MG63 (cell line): ENCODE data around the gene TXNL4A. TPM values are rescaled to one million over a fixed set of nuclear protein-coding genes. Genes with fewer than 3 reads are reported as not detected.

Experiments
- DNase-seq: peaks from one replicate; pipeline ENCODE4 v3.0.0-alpha.2; 2020
- H3K27me3 ChIP-seq: fragments of 250-450 bp; sonication (Bioruptor Pico); 2 replicates; pipeline ENCODE4 v1.5.1; 2020; ENCODE audit warnings: mild to moderate bottlenecking, moderate library complexity
- H3K36me3 ChIP-seq: fragments of 250-450 bp; sonication (Bioruptor Pico); 2 replicates; pipeline ENCODE4 v1.5.1; 2020; ENCODE audit warnings: mild to moderate bottlenecking, moderate library complexity
- H3K4me3 ChIP-seq: fragments of 250-450 bp; sonication (Bioruptor Pico); 2 replicates; pipeline ENCODE4 v1.5.1; 2020; ENCODE audit warnings: mild to moderate bottlenecking, moderate library complexity
- H3K9me3 ChIP-seq: fragments of 250-450 bp; sonication (Bioruptor Pico); 2 replicates; pipeline ENCODE4 v1.5.1; 2020; ENCODE audit warnings: mild to moderate bottlenecking, moderate library complexity
- total RNA-seq: library from RNA; depleted of rRNA; stranded (reverse); fragments of >200 nt; shearing (Covaris generic); gene quantifications from 2 replicates; pipeline ENCODE4 v1.2.3, GENCODE V29; 2014; ENCODE audit warnings: low replicate concordance

Gene TXNL4A
- total RNA-seq, 1 experiment from 2014 or later: 176 TPM

- H3K36me3 ChIP-seq: peaks cover 23% of the 10 kb centered on the region
- no peaks in the 10 kb centered on the region for H3K27me3 ChIP-seq
- H3K4me3 ChIP-seq: no peak overlapping the region
- no peaks in the 10 kb centered on the region for H3K9me3 ChIP-seq
- DNase-seq: peak; percentile 77
Measured at GRCh38 chr18:79947054-79947755, 41.2 kb downstream of the TXNL4A start.

DNA sequence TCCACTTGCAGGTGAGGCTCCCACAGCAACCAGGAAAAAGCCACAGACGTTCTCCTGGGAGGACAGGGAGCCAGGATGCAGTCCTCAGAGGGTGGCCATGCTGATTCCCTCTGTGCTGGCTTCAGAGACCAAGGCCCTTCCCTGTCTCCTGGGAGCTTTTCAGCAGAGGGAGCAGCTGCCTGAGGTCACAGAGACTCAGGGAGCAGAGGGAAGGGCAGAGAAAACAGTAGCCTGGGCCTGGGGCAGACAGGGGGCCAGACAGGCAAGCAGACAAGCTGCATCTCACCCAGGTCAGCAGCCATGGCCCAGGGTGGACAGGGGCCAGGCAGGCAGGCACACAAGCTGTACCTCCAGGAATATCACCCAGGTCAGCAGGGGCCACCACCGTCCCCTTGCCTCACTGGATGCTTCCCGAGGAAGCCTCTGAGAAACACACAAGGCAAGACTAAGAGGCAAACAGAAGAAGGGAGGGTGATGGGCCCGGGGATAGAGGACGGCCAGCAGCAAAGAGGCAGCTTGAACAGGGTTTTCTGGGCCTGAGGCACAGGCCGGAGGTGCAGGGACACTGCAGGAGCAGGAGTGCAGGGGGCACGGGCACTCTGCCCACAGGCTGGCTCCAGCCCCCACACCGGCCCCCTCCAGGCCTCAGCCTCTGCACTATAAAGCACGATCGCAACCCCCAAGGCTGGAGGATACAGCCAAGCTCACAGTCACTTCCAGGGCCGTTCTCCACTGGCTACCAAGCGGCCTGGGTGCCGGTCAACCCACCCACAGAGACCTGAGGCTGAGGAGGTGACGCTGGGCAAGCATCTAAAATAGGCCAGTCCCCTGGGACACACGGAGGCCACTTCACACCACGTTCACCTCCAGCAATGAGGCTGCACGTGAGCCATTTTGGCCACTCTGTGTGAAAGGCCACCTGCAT, 43.0 kb downstream of the TXNL4A start:
- H3K9me3 ChIP-seq: no peaks in the 10 kb centered on the region
- H3K27me3 ChIP-seq: no peaks in the 10 kb centered on the region
- H3K36me3 ChIP-seq: peaks cover 31% of the 10 kb centered on the region
- no peak overlapping the region for H3K4me3 ChIP-seq
- no peak for DNase-seq

- DNase-seq: no peak
- Histone ChIP-seq H3K36me3 (peaks cover 33% of the 10 kb centered on the region), H3K9me3 (no peaks in the 10 kb centered on the region), H3K27me3 (no peaks in the 10 kb centered on the region), H3K4me3 (no peak overlapping the region)
Measured at GRCh38 chr18:79944746-79945117, 43.6 kb downstream of the TXNL4A start.

GRCh38 chr18:79944126-79944731, 44.1 kb downstream of the TXNL4A start:
- Histone ChIP-seq H3K9me3 (no peaks in the 10 kb centered on the region), H3K27me3 (no peaks in the 10 kb centered on the region), H3K36me3 (peaks cover 38% of the 10 kb centered on the region), H3K4me3 (no peak overlapping the region)
- DNase-seq: peak; percentile 57

GRCh38 chr18:79943608-79944125, 44.7 kb downstream of the TXNL4A start:
- Histone ChIP-seq H3K4me3 (no peak overlapping the region), H3K27me3 (no peaks in the 10 kb centered on the region), H3K9me3 (no peaks in the 10 kb centered on the region), H3K36me3 (peaks cover 37% of the 10 kb centered on the region)
- DNase-seq: no peak

GRCh38 chr18:79942786-79943607, 45.4 kb downstream of the TXNL4A start:
- Histone ChIP-seq H3K9me3 (no peaks in the 10 kb centered on the region), H3K4me3 (no peak overlapping the region), H3K27me3 (no peaks in the 10 kb centered on the region), H3K36me3 (peaks cover 34% of the 10 kb centered on the region)
- DNase-seq: no peak

DNA sequence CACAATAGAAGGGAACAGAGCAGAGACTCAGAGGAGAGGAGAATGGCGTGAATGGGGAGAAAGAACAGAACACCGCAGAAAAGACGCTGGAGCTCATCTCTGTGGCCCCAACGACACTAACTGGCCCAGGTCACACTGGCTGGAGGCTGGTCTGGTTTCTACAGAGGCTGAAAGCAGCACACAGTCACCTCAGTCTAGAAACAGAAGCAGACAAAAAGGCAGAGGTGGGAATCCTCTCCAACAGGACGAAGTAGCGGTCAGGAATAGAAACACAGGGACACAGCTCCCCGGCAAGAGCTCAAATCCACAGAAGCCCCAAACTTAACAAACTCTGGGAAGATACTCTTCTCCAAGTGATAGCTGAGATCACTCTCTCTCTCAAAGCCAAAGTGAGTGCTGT, 46.2 kb downstream of the TXNL4A start:
- no peaks in the 10 kb centered on the region for H3K9me3 ChIP-seq
- peaks cover 34% of the 10 kb centered on the region for H3K36me3 ChIP-seq
- H3K4me3 ChIP-seq: no peak overlapping the region
- no peaks in the 10 kb centered on the region for H3K27me3 ChIP-seq
- DNase-seq: no peak

DNA sequence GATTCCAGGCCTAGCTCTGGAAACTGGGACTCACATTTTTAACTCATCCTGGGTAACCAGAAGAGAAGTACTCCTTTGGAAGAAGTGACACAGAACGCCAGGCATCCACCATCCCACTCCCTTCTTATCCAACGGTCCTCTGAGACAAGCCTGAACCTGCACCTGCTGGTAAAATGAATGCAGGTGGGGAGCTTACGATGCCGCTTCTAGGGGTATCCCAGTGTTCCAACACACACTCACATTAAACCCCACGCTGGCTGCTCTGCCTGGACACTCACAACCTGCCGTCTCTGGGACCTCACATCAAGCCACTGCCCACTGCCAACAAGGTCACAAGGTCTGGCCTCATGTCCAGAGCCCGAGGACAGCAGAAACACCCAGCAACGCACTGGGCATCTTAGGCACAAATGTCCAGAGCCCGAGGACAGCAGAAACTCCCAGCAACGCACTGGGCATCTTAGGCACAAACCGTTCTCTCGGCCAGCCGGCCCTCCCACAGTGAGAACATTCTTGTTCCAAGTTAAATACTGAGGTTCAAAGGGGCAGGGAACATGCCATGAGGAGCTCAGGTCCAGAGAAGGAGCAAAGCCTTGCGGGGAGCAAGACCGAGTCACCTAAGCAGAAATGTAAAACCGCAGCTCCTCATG, 46.8 kb downstream of the TXNL4A start:
- DNase-seq: no peak
- H3K4me3 ChIP-seq: no peak overlapping the region
- peaks cover 33% of the 10 kb centered on the region for H3K36me3 ChIP-seq
- no peaks in the 10 kb centered on the region for H3K9me3 ChIP-seq
- no peaks in the 10 kb centered on the region for H3K27me3 ChIP-seq

DNA sequence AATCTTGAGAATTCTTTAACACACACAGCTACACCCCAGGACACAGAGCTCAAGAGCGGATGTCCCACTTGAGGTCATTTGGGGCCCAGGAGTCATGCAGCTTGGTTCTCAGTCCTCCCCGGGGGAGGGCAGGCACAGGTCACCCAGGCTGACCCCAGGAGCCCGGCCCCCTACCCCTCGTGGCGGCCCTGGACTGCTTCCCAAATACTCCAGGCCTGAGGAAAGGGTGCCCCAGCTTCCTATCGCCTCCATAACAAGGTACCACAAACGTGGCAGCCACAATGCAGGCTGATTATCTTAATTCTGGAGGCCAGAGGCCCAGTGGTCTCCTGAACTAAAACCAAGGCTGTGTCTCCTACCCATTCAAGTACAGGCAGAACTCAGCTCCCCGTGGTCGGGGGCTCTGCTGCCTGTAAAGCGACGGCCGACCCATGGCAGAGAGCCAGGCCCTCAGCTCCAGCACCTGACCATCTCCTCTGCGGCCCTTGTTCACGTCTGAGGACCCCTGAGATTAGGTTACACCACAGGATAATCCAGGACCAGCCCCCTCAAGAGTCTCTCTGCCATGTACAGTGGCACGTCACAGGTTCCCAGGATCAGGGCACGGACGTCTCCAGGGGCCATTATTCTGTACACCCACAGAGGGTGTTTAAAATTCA, 47.4 kb downstream of the TXNL4A start:
- H3K9me3 ChIP-seq: no peaks in the 10 kb centered on the region
- H3K36me3 ChIP-seq: peaks cover 36% of the 10 kb centered on the region
- H3K4me3 ChIP-seq: no peak overlapping the region
- no peaks in the 10 kb centered on the region for H3K27me3 ChIP-seq
- no peak for DNase-seq

DNA sequence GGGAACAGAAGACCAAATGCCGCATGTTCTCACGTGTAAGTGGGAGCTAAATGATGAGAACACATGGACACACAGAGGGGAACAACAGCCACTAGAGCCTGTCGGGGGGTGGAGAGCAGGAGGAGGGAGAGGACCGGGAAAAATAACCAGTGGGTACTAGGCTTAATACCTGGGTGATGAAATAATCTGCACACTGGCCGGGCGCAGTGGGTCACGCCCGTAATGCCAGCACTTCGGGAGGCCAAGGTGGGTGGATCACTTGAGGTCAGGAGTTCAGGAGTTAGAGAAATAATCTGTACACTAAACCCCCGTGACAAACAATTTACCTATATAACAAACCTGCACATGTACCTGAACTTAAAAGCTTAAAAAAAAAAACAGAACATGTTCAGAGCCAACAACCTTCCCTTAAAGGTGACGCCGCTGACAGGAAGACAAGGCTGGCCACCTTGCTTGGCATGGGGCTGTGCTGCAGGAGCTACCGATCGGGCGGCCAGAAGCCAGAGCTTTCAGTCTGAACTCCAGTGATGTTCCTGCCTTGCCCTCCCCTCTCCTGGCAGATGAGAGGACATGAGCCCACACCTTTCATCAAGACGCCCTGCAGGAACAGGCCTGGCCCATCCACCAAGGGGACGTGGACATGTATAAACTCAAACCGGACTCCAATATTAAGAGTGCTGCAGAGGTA, 48.1 kb downstream of the TXNL4A start:
- no peaks in the 10 kb centered on the region for H3K9me3 ChIP-seq
- peaks cover 40% of the 10 kb centered on the region for H3K36me3 ChIP-seq
- no peak overlapping the region for H3K4me3 ChIP-seq
- no peak for DNase-seq
- no peaks in the 10 kb centered on the region for H3K27me3 ChIP-seq

DNA sequence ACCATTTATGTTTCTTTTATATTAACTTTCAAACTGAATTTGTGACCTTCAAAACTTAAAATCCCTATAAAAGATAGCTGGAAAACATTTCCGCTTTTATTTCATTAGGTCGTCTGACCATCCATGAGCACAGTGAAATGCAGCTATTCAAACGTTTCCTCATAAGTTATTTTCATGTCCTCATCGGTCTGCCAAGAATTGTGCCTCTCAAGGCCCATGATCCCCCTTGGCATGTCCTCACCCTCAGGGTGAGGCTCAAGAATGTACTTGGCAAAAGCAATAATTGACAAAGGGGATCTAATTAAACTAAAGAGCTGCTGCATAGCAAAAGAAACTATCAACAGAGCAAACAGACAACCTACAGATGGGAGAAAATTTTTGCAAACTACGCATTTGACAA, 49.3 kb downstream of the TXNL4A start:
- H3K36me3 ChIP-seq: peaks cover 43% of the 10 kb centered on the region
- no peaks in the 10 kb centered on the region for H3K9me3 ChIP-seq
- no peaks in the 10 kb centered on the region for H3K27me3 ChIP-seq
- H3K4me3 ChIP-seq: no peak overlapping the region
- DNase-seq: no peak

- Histone ChIP-seq H3K9me3 (peaks cover 6% of the 10 kb centered on the region), H3K36me3 (peaks cover 47% of the 10 kb centered on the region), H3K4me3 (no peak overlapping the region), H3K27me3 (no peaks in the 10 kb centered on the region)
- DNase-seq: no peak
Measured at GRCh38 chr18:79938196-79938595, 50.2 kb downstream of the TXNL4A start.

DNA sequence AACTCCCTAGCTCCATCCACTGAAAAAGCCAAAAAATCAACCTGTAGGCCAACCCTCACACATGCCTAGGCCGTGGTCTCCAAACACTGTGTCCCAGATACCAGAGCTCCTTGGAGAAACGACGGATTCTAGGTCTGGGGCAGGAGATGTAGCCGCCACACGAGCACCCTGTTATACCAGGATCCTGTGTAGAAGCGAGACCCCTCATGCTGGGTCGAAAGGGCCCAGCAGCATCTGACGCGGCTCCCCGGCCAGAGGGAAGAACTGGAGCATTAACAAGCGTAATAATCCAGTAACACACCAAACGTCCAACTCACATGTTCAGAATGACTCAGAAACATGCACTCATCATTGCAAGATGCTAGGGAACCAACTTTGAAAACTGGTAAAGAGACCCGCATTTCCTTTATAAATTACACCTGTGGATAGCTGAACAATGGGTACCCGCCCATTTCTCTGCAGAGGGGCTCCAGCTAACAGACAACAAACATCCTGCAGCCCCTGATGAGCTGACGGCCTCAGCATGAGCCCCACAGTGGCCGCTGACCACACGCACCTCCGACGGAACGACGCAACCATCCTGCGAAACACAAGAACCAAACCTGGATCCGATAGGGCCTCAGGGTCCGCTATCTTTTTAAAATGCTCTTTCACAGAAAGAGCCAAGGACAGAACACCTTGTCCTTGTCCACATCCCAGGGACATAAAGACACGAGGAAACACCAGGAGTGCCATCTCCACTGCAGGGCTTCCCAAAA, 51.1 kb downstream of the TXNL4A start:
- Histone ChIP-seq H3K4me3 (no peak overlapping the region), H3K36me3 (peaks cover 48% of the 10 kb centered on the region), H3K9me3 (peaks cover 14% of the 10 kb centered on the region), H3K27me3 (no peaks in the 10 kb centered on the region)
- DNase-seq: no peak

DNA sequence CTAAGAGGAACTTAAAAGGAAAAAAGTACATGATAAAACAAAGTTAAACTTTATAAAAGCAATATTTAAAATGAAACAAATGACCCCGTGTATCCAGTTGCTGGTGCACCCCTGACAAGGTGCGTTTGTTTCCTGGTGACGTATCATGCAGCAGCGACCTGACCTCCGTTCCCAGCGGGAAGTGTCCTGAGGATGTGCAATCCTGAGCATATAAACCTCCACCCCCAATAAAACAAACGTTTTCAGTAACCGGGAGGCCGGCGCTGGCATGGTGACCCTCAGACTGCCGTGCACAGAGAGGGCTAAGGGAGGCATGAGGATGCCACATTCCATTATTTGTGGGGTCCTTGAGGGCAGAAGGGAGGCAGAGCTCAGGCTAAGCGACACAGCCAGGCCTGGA, 51.7 kb downstream of the TXNL4A start:
- Histone ChIP-seq H3K4me3 (no peak overlapping the region), H3K9me3 (peaks cover 17% of the 10 kb centered on the region), H3K27me3 (no peaks in the 10 kb centered on the region), H3K36me3 (peaks cover 42% of the 10 kb centered on the region)
- no peak for DNase-seq
